HepG2 (cell line): ENCODE data around the gene PRSS36. TPM values are rescaled to one million over a fixed set of nuclear protein-coding genes. Genes with fewer than 3 reads are reported as not detected.

ENCODE experiments used
- CERS6 ChIP-seq: sonication (generic); formaldehyde crosslinking; IDR thresholded peaks from 2 replicates; pipeline ENCODE4 v1.5.0; 2020; ENCODE audit warnings: missing genetic modification reagents
- KDM1A ChIP-seq: IDR thresholded peaks from 2 replicates; pipeline ENCODE4 v1.6.1; 2016; ENCODE audit warnings: missing compliant biosample characterization
- KIAA2018 ChIP-seq: sonication (generic); formaldehyde crosslinking; IDR thresholded peaks from 2 replicates; pipeline ENCODE4 v1.5.0; 2020; ENCODE audit warnings: mild to moderate bottlenecking, missing genetic modification reagents, borderline replicate concordance
- MTF2 ChIP-seq: sonication (generic); formaldehyde crosslinking; IDR thresholded peaks from 2 replicates; pipeline ENCODE4 v1.5.0; 2020; ENCODE audit warnings: missing genetic modification reagents, borderline replicate concordance
- MXD4 ChIP-seq: IDR thresholded peaks from 2 replicates; pipeline ENCODE4 v1.6.1; 2016; ENCODE audit warnings: mild to moderate bottlenecking, missing biosample characterization, missing genetic modification reagents
- NONO ChIP-seq, 2 experiments: fragments of 450-650 bp in 1 of 2; sonication (generic) in 1 of 2; formaldehyde crosslinking in 1 of 2; IDR thresholded peaks in 1 of 2; conservative IDR thresholded peaks in 1 of 2; 2 replicates each; pipeline versions ENCODE4 v1.6.1 to v1.8.0; 2017 to 2022; ENCODE audit warnings: mild to moderate bottlenecking in 1 of 2, missing genetic modification reagents in 1 of 2, moderate library complexity in 1 of 2
- NR2F6 ChIP-seq, 2 experiments: IDR thresholded peaks; 2 replicates each; pipeline ENCODE4 v1.6.1; 2016; ENCODE audit warnings: antibody characterized with exemption in 1 of 2, mild to moderate bottlenecking in 1 of 2
- POLR2AphosphoS5 ChIP-seq: IDR thresholded peaks from 2 replicates; pipeline ENCODE4 v1.6.1; 2012; ENCODE audit warnings: low read depth, low read length
- RFXAP ChIP-seq: sonication (generic); formaldehyde crosslinking; IDR thresholded peaks from 2 replicates; pipeline ENCODE4 v1.4.0; 2020; ENCODE audit warnings: missing genetic modification reagents, borderline replicate concordance
- SP1 ChIP-seq, 2 experiments: fragments of 450-650 bp in 1 of 2; sonication (generic) in 1 of 2; formaldehyde crosslinking in 1 of 2; IDR thresholded peaks; 2 replicates each; pipeline versions ENCODE4 v1.4.0 to v1.6.1; 2016 to 2020; ENCODE audit warnings: missing genetic modification reagents in 1 of 2
- TMF1 ChIP-seq: sonication (generic); formaldehyde crosslinking; IDR thresholded peaks from 2 replicates; pipeline ENCODE4 v1.8.1; 2022; ENCODE audit warnings: low read depth, missing genetic modification reagents
- TP53 ChIP-seq: sonication (generic); formaldehyde crosslinking; conservative IDR thresholded peaks from 2 replicates; pipeline ENCODE4 v1.4.0; 2020; ENCODE audit warnings: missing genetic modification reagents
- ZNF121 ChIP-seq: sonication (generic); formaldehyde crosslinking; IDR thresholded peaks from 2 replicates; pipeline ENCODE4 v1.5.0; 2020; ENCODE audit warnings: mild to moderate bottlenecking, missing genetic modification reagents
- ZNF205 ChIP-seq: IDR thresholded peaks from 2 replicates; pipeline ENCODE4 v1.6.1; 2018; ENCODE audit warnings: missing biosample characterization, missing genetic modification reagents
- ZNF234 ChIP-seq: sonication (generic); formaldehyde crosslinking; conservative IDR thresholded peaks from 2 replicates; pipeline ENCODE4 v1.5.1; 2020; ENCODE audit warnings: mild to moderate bottlenecking, missing genetic modification reagents
- ZNF34 ChIP-seq: sonication (generic); formaldehyde crosslinking; IDR thresholded peaks from 2 replicates; pipeline ENCODE4 v1.4.0; 2020; ENCODE audit warnings: mild to moderate bottlenecking, missing genetic modification reagents, borderline replicate concordance
- ZNF558 ChIP-seq: sonication (generic); formaldehyde crosslinking; IDR thresholded peaks from 2 replicates; pipeline ENCODE4 v1.9.0; 2022; ENCODE audit warnings: mild to moderate bottlenecking, missing genetic modification reagents, borderline replicate concordance
- ZSCAN25 ChIP-seq: sonication (generic); formaldehyde crosslinking; IDR thresholded peaks from 2 replicates; pipeline ENCODE4 v1.8.0; 2022; ENCODE audit warnings: mild to moderate bottlenecking, missing genetic modification reagents
- ZSCAN31 ChIP-seq: sonication (generic); formaldehyde crosslinking; IDR thresholded peaks from 2 replicates; pipeline ENCODE4 v1.5.0; 2020; ENCODE audit warnings: low read depth, mild to moderate bottlenecking, missing genetic modification reagents
- polyA plus RNA-seq, 8 experiments: library from polyadenylated mRNA; depleted of rRNA in 3 of 8; stranded (reverse) in 7 of 8; unstranded in 1 of 8; fragments of >200 nt; fragmentation: Illumina TruSeq in 4 of 8; extraction: Trizol in 4 of 8; gene quantifications; 2 replicates each; pipeline versions ENCODE4 v1.2.1 to v1.2.3, GENCODE V29; 2011 to 2016; ENCODE audit warnings: low read depth in 4 of 8, missing spikeins in 1 of 8, mixed read lengths in 1 of 8; ENCODE audit not compliant: insufficient read depth in 1 of 8
- total RNA-seq, 5 experiments: library from RNA; depleted of rRNA; stranded (reverse); fragments of >200 nt; fragmentation: Illumina TruSeq; extraction: Trizol; gene quantifications; 2 replicates each; pipeline ENCODE4 v1.2.3, GENCODE V29; 2016; ENCODE audit warnings: low read depth in 1 of 5

PRSS36 gene
- total and polyA plus RNA-seq, 2 of the 13 experiments (the other 11 are each of a cell fraction or from before 2014, with no cell fraction given) = 1.5 to 2.1 TPM

GRCh38 chr16:31117384-31118222, 32.3 kb downstream of the PRSS36 start, which contains the start of gene KAT8 (continued):
- TF ChIP-seq TMF1 (CRISPR knock-in tag) (peak; percentile 86; the same call in 1 of the 2 replicates), MTF2 (CRISPR knock-in tag) (peak; percentile 34; the same call in 1 of the 2 replicates), NR2F6 (IDR thresholded peaks at IDR 0.05) (no peak), NR2F6 (CRISPR knock-in tag; IDR thresholded peaks at IDR 0.05) (peak; percentile 48; the same call in 1 of the 2 replicates), TP53 (no peak), ZNF34 (CRISPR knock-in tag) (0 out of 2 replicates have a peak, but pooled peaks have one; percentile 80), ZNF205 (CRISPR knock-in tag) (peak; percentile 78), NONO (IDR thresholded peaks at IDR 0.05) (no peak), NONO (CRISPR knock-in tag; conservative IDR thresholded peaks at IDR 0.05) (peak; percentile 98), MXD4 (peak; percentile 95), KDM1A (CRISPR knock-in tag) (no peak), POLR2AphosphoS5 (peak; percentile 95), ZNF558 (CRISPR knock-in tag) (no peak; the same call in 1 of the 2 replicates), ZNF121 (CRISPR knock-in tag) (no peak), ZSCAN31 (peak; percentile 55; the same call in 1 of the 2 replicates), ZNF234 (CRISPR knock-in tag) (peak; percentile 75), ZSCAN25 (0 out of 2 replicates have a peak, but pooled peaks have one; percentile 11), SP1 (IDR thresholded peaks at IDR 0.05) (no peak), SP1 (CRISPR knock-in tag; IDR thresholded peaks at IDR 0.05) (peak; percentile 95), KIAA2018 (CRISPR knock-in tag) (0 out of 2 replicates have a peak, but pooled peaks have one; percentile 46), CERS6 (CRISPR knock-in tag) (no peak), RFXAP (CRISPR knock-in tag) (peak; percentile 90)
